ENCODE data around the gene COA1. TPM values are rescaled to one million over a fixed set of nuclear protein-coding genes. Genes with fewer than 3 reads are reported as not detected.

The COA1 gene
- total and polyA plus RNA-seq, 2 donors (not counting 1 experiment from before 2014, with no cell fraction given): 28.7 to 72.7 TPM

DNA sequence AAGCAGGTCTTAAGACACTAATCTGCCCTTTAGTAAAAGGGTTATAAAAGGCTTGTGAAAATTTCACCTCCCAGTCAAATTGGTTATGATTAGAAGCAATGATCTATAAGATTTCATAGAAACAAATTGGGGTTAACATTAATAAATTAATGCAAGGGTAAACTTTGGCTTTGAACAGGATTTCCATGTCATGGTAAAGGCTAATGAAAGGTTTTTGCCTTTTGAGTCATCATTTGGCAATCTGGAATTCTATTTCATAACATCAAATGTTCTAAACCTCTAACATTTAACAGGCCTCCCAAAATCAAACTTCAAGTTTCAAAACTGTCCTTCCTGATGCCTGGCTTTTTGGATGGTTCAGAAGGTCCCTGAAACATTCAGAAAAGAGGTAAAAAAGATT lies 62.4 kb downstream of the COA1 start:
- Mint-ChIP-seq H3K27ac (no peak overlapping the region), H3K4me1 (peaks cover 41% of the 10 kb centered on the region), H3K27me3 (no peaks in the 10 kb centered on the region), H3K9me3 (ENCODE audit: insufficient read depth) (peaks cover 6% of the 10 kb centered on the region), H3K4me3 (no peak overlapping the region)
- DNase-seq: no peak
- no peak overlapping the region for H2AFZ ChIP-seq (ENCODE audit: insufficient read depth, low read depth, low read length, poor library complexity, severe bottlenecking)
- no peaks in the 10 kb centered on the region for H3K27me3 ChIP-seq (replicated peaks in 1 of 4; ENCODE audit: control extremely low read depth in 1 of 4, control insufficient read depth in 3 of 4, insufficient read depth in 4 of 4, low read length in 3 of 4)
- H3K4me3 ChIP-seq (ENCODE audit: control extremely low read depth in 1 of 5, extremely low read depth in 1 of 5, insufficient read depth in 1 of 5, low read depth in 2 of 5, low read length in 4 of 5): no peak overlapping the region
- CTCF ChIA-PET: interaction anchor here (3.3 kb wide), 1 partner anchor 33 kb away, joined by 15 read pairs; no protein-coding TSS in a partner anchor
- H3K4me2 ChIP-seq (replicated peaks; ENCODE audit: low read depth, low read length, poor library complexity, severe bottlenecking): no peak overlapping the region
- intact Hi-C loops (cut with micrococcal nuclease): no loop called here
- H3K4me1 ChIP-seq (ENCODE audit: control insufficient read depth in 2 of 2, insufficient read depth in 2 of 2, low read length in 2 of 2): peaks cover 8 to 31% of the 10 kb centered on the region in 2 donors
- POLR2A ChIA-PET: no interaction called here
- H3K27ac ChIP-seq (ENCODE audit: low read length in 2 of 2): peak overlapping the region in 1 of 2 donors; percentile 45
- TF ChIP-seq, protein P1, sequence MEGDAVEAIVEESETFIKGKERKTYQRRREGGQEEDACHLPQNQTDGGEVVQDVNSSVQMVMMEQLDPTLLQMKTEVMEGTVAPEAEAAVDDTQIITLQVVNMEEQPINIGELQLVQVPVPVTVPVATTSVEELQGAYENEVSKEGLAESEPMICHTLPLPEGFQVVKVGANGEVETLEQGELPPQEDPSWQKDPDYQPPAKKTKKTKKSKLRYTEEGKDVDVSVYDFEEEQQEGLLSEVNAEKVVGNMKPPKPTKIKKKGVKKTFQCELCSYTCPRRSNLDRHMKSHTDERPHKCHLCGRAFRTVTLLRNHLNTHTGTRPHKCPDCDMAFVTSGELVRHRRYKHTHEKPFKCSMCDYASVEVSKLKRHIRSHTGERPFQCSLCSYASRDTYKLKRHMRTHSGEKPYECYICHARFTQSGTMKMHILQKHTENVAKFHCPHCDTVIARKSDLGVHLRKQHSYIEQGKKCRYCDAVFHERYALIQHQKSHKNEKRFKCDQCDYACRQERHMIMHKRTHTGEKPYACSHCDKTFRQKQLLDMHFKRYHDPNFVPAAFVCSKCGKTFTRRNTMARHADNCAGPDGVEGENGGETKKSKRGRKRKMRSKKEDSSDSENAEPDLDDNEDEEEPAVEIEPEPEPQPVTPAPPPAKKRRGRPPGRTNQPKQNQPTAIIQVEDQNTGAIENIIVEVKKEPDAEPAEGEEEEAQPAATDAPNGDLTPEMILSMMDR (IDR thresholded peaks at IDR 0.05): no peak
- TF ChIP-seq EZH2 (IDR thresholded peaks at IDR 0.05; ENCODE audit: borderline replicate concordance, insufficient read depth, low read depth, low read length, poor library complexity, severe bottlenecking): no peak
- H4K20me1 ChIP-seq (ENCODE audit: control insufficient read depth, insufficient read depth, low read length, poor library complexity, severe bottlenecking): no peaks in the 10 kb centered on the region
- H3K36me3 ChIP-seq (replicated peaks in 1 of 2; ENCODE audit: control extremely low read depth in 1 of 2, control insufficient read depth in 1 of 2, extremely low read depth in 1 of 2, insufficient read depth in 2 of 2, low read length in 1 of 2): peaks cover 7 to 8% of the 10 kb centered on the region in 2 experiments
- peaks cover 5 to 29% (median 16%) of the 10 kb centered on the region in 3 donors for H3K9me3 ChIP-seq (ENCODE audit: control extremely low read depth in 1 of 3, control insufficient read depth in 2 of 3, insufficient read depth in 1 of 3, low read length in 2 of 3)
- ATAC-seq (ENCODE audit: low read depth): no peak
- H3K9ac ChIP-seq (ENCODE audit: low read length): no peak overlapping the region
- H3K79me2 ChIP-seq (ENCODE audit: control insufficient read depth, insufficient read depth, low read length): peaks cover 70% of the 10 kb centered on the region

DNA sequence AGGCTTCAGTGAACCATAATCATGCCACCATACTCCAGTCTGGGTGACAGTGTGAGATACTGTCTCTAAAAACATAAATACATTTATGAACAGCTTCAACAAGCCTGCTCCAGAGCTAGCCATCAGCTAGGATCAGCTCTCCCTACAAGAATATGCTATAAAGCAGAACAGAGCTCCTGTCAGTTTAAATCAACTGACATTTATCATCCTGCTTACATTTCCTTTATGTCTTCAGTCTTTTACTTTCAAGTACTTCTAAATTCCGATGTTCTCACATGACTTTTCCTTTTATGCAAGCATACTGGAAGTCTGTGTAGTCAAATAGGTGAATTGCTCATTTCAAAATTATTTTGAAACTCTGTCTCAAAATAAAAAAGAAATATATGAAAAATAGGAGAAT lies 64.6 kb downstream of the COA1 start:
- H3K27me3 ChIP-seq (replicated peaks in 1 of 4; ENCODE audit: control extremely low read depth in 1 of 4, control insufficient read depth in 3 of 4, insufficient read depth in 4 of 4, low read length in 3 of 4): no peaks in the 10 kb centered on the region
- no peaks in the 10 kb centered on the region for H3K27me3 Mint-ChIP-seq
- H3K4me1 ChIP-seq (ENCODE audit: control insufficient read depth in 2 of 2, insufficient read depth in 2 of 2, low read length in 2 of 2): peaks cover 12 to 32% of the 10 kb centered on the region in 2 donors
- peaks cover 6% of the 10 kb centered on the region for H3K9me3 Mint-ChIP-seq (ENCODE audit: insufficient read depth)
- intact Hi-C loops (cut with micrococcal nuclease): loop anchor here (2.0 kb wide), 1 partner anchor 14 kb away; no protein-coding TSS in a partner anchor
- H3K4me1 Mint-ChIP-seq: peaks cover 48% of the 10 kb centered on the region
- ChIA-PET CTCF (interaction anchor here (1.0 to 3.3 kb wide), 2 partner anchors 35 to 82 kb away, joined by 7 to 15 read pairs; partner anchors contain the start of gene STK17A), POLR2A (interaction anchor here (0.5 to 0.6 kb wide), 2 partner anchors 15 to 25 kb away, joined by 3 to 9 read pairs; no protein-coding TSS in a partner anchor)
- peak overlapping the region in 1 of 2 donors; percentile 39 for H3K27ac ChIP-seq (ENCODE audit: low read length in 2 of 2)
- no peak overlapping the region for H3K27ac Mint-ChIP-seq
- TF ChIP-seq, protein P1 (IDR thresholded peaks at IDR 0.05): no peak
- no peak for TF ChIP-seq EZH2 (IDR thresholded peaks at IDR 0.05; ENCODE audit: borderline replicate concordance, insufficient read depth, low read depth, low read length, poor library complexity, severe bottlenecking)
- WGBS (ENCODE audit: insufficient coverage): no CpG with 5 or more reads among the region's 1 CpG
- no peak overlapping the region for H2AFZ ChIP-seq (ENCODE audit: insufficient read depth, low read depth, low read length, poor library complexity, severe bottlenecking)
- H3K9ac ChIP-seq (ENCODE audit: low read length): no peak overlapping the region
- peaks cover 69% of the 10 kb centered on the region for H3K79me2 ChIP-seq (ENCODE audit: control insufficient read depth, insufficient read depth, low read length)
- no peak overlapping the region for H3K4me3 ChIP-seq (ENCODE audit: control extremely low read depth in 1 of 5, extremely low read depth in 1 of 5, insufficient read depth in 1 of 5, low read depth in 2 of 5, low read length in 4 of 5)
- no peaks in the 10 kb centered on the region for H4K20me1 ChIP-seq (ENCODE audit: control insufficient read depth, insufficient read depth, low read length, poor library complexity, severe bottlenecking)
- peaks cover 7 to 8% of the 10 kb centered on the region in 2 experiments for H3K36me3 ChIP-seq (replicated peaks in 1 of 2; ENCODE audit: control extremely low read depth in 1 of 2, control insufficient read depth in 1 of 2, extremely low read depth in 1 of 2, insufficient read depth in 2 of 2, low read length in 1 of 2)
- peaks cover 2 to 22% (median 13%) of the 10 kb centered on the region in 3 donors for H3K9me3 ChIP-seq (ENCODE audit: control extremely low read depth in 1 of 3, control insufficient read depth in 2 of 3, insufficient read depth in 1 of 3, low read length in 2 of 3)
- no peak overlapping the region for H3K4me3 Mint-ChIP-seq
- DNase-seq: no peak
- H3K4me2 ChIP-seq (replicated peaks; ENCODE audit: low read depth, low read length, poor library complexity, severe bottlenecking): peak overlapping the region; percentile 13
- no peak for ATAC-seq (ENCODE audit: low read depth)
